NB4 (cell line): ENCODE data around the gene RBBP5.

Source experiments
- POLR2A ChIP-seq: IDR thresholded peaks from 2 replicates; pipeline ENCODE4 v1.6.1; 2011; ENCODE audit warnings: mild to moderate bottlenecking; ENCODE audit not compliant: insufficient read length; ENCODE audit errors: extremely low read depth
- TF ChIP-seq, protein P1 (sequence below): IDR thresholded peaks from one replicate; pipeline ENCODE4 v1.5.1; 2012; ENCODE audit warnings: low read depth, low read length

DNA sequence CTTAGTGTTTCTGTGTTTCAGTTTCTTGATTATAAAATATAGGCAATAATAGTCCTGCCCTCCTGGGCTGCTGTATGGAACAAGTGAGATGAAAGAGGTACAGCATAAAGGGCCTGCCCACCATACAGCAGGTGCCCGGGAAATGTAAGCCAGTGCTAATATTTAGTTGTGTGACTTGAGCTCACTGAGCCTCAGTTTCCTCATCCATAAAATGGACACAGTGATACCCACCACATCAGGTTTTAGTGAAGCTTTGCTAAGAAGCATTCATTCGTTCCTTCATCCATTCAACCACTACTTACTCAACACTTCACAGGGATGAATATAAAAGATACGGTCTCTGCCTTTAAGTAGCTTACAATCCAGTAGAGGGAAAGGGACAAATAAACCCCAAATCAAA, 58.9 kb downstream of the RBBP5 start:
- TF ChIP-seq, protein P1, sequence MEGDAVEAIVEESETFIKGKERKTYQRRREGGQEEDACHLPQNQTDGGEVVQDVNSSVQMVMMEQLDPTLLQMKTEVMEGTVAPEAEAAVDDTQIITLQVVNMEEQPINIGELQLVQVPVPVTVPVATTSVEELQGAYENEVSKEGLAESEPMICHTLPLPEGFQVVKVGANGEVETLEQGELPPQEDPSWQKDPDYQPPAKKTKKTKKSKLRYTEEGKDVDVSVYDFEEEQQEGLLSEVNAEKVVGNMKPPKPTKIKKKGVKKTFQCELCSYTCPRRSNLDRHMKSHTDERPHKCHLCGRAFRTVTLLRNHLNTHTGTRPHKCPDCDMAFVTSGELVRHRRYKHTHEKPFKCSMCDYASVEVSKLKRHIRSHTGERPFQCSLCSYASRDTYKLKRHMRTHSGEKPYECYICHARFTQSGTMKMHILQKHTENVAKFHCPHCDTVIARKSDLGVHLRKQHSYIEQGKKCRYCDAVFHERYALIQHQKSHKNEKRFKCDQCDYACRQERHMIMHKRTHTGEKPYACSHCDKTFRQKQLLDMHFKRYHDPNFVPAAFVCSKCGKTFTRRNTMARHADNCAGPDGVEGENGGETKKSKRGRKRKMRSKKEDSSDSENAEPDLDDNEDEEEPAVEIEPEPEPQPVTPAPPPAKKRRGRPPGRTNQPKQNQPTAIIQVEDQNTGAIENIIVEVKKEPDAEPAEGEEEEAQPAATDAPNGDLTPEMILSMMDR = no peak
- TF ChIP-seq POLR2A = no peak
